ENCODE results near the gene KSR1.

The KSR1 gene

DNA sequence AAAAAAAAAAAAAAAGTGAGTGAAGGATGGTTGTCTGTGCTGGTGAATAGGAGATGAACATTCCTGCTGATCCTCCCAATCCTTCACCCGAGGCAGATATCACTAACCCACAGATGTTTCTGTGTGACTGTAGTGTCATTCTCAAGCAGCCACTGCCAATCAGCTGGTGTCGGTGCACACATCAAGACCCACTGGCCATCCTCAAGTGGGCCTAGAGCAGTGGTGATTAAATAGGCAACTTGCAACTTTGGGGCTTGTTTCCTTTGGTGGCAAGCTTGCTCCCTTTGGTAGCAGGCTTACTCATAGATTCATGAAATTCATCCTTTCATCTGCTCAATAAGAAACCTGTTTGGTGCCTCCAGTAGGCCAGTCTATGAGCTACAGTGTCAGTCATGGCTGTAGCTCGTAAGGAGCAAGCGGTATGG, 123.7 kb downstream of the KSR1 start:
- no peak overlapping the region for H3K4me3 ChIP-seq (ENCODE audit: low read depth, low read length)
- TF ChIP-seq, protein P1, sequence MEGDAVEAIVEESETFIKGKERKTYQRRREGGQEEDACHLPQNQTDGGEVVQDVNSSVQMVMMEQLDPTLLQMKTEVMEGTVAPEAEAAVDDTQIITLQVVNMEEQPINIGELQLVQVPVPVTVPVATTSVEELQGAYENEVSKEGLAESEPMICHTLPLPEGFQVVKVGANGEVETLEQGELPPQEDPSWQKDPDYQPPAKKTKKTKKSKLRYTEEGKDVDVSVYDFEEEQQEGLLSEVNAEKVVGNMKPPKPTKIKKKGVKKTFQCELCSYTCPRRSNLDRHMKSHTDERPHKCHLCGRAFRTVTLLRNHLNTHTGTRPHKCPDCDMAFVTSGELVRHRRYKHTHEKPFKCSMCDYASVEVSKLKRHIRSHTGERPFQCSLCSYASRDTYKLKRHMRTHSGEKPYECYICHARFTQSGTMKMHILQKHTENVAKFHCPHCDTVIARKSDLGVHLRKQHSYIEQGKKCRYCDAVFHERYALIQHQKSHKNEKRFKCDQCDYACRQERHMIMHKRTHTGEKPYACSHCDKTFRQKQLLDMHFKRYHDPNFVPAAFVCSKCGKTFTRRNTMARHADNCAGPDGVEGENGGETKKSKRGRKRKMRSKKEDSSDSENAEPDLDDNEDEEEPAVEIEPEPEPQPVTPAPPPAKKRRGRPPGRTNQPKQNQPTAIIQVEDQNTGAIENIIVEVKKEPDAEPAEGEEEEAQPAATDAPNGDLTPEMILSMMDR (IDR thresholded peaks at IDR 0.05; ENCODE audit: control insufficient read depth, extremely low read depth, insufficient read depth), result no peak

DNA sequence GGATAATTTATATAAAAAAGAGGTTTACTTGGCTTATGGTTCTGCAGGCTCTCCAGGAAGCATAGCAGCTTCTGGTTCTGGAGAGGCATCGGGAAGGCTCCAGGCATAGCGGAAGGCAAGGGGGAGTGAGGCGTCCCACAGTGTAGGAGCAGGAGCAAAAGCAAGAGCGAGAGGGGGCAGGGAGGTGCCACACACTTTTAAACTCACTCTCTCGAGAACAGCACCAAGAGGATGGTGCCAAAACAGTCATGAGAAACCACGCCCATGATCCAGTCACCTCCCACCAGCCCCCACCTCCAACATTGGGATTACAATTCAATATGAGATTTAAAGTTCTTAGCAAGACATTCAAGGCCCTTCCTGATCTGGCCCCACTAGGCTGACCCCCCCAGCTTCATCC, 124.8 kb downstream of the KSR1 start:
- no peak for DNase-seq (ENCODE audit: low read depth)
- H3K4me3 ChIP-seq (ENCODE audit: low read depth, low read length), result no peak overlapping the region
- TF ChIP-seq, protein P1 (IDR thresholded peaks at IDR 0.05; ENCODE audit: control insufficient read depth, extremely low read depth, insufficient read depth), result no peak

More for the DNA sequence above, 123.7 kb downstream of the KSR1 start:
- no peak for DNase-seq (ENCODE audit: low read depth)

DNA sequence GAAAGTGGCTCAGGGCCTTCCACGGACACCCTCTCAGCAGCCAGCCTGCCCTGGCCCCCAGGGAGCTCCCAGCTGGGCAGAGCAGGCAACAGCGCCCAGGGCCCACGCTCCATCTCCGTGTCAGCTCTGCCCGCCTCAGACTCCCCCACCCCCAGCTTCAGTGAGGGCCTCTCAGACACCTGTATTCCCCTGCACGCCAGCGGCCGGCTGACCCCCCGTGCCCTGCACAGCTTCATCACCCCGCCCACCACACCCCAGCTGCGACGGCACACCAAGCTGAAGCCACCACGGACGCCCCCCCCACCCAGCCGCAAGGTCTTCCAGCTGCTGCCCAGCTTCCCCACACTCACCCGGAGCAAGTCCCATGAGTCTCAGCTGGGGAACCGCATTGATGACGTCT, 126.4 kb downstream of the KSR1 start:
- no peak for DNase-seq (ENCODE audit: low read depth)
- TF ChIP-seq, protein P1 (IDR thresholded peaks at IDR 0.05; ENCODE audit: control insufficient read depth, extremely low read depth, insufficient read depth), result no peak
- no peak overlapping the region for H3K4me3 ChIP-seq (ENCODE audit: low read depth, low read length)

DNA sequence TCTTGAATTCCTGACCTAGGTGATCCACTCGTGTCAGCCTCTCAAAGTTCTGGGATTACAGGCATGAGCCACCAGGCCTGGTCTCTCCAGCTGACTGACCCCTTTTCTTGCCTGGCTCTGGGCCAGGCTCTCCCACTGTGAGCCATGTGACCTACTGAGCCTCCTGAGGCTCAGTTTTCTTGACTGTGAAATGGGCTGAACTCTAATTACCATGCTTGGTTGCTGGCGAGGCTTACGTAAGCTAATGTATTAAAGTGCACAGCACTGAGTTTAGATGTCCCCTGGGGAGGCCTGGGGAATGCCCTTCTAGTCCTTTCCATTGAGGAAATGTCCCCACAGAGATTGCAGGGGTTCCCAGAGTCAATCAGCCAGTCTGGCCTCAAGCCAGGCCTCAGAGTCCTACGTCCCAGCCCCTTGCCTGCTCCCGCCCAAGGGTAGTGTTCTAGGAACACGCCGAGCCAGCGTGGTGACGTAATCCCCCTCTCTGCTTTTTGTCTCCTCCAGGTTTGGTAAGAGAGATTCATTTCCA, 129.0 kb downstream of the KSR1 start:
- no peak for DNase-seq (ENCODE audit: low read depth)
- no peak overlapping the region for H3K4me3 ChIP-seq (ENCODE audit: low read depth, low read length)
- TF ChIP-seq, protein P1 (IDR thresholded peaks at IDR 0.05; ENCODE audit: control insufficient read depth, extremely low read depth, insufficient read depth), result no peak

DNA sequence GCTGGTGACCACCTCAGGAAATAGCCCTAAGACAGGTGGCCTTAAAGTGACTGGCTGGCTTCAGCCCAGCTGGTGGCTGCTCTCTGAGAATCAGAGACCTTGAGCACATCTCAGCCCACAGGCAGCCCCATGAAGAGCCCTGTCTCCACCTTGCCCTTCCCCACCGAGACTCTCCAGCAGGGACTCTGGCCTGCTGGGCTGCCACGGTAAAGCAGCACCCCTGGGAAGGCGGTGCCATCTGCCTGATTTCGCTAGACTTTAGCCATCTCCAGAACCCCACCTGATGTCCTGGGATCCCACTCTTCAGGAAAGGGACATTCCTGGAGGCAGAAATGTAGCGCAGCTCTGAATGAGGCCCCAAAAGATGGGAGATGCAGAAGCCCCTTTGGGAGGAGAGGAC, 129.5 kb downstream of the KSR1 start:
- TF ChIP-seq, protein P1 (IDR thresholded peaks at IDR 0.05; ENCODE audit: control insufficient read depth, extremely low read depth, insufficient read depth), result no peak
- H3K4me3 ChIP-seq (ENCODE audit: low read depth, low read length), result no peak overlapping the region
- no peak for DNase-seq (ENCODE audit: low read depth)

DNA sequence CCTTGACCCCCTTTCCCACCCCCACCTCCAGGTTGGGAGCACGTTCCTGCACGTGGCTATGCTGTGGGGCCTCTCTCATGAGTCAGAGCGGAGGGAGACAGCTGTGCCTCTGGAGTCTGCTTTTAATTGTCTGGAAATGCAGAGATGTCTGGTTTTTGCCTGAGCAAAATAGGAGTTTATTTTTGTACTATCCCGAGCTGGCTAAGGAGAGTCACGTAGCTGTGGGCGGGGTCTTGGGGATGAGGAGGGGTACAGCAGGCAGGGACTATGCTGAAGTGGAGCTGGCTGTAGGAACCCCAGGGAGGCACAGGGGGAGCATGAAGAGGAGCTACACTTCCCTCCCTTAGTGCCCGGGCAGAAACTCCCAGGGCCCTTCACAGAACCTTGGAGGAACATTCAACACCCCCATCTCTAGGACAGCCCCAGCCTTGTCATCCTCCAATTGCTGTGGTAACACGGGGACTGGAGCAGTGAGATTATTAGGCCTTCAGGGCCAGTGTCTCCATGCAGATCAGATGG, 130.0 kb downstream of the KSR1 start:
- TF ChIP-seq, protein P1 (IDR thresholded peaks at IDR 0.05; ENCODE audit: control insufficient read depth, extremely low read depth, insufficient read depth), result no peak
- H3K4me3 ChIP-seq (ENCODE audit: low read depth, low read length), result no peak overlapping the region
- no peak for DNase-seq (ENCODE audit: low read depth)

DNA sequence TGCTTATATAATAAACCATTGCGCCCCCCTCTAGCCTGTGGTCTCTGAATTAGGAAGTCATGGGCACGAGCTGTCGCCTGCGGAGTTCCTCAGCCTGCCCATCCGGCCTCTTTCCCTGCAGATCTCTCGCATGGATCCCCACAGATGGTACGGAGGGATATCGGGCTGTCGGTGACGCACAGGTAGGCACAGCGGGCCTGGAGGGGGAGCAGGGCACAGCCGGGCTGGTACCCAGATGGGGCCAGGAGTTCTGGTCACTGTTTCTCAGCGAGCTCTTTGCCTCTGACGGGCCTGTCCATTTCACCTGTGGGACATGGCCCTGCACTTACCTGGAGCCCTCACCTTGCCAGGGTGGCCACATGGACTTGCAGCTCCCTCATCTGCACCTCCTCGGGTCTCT, 132.1 kb downstream of the KSR1 start:
- no peak for DNase-seq (ENCODE audit: low read depth)
- TF ChIP-seq, protein P1 (IDR thresholded peaks at IDR 0.05; ENCODE audit: control insufficient read depth, extremely low read depth, insufficient read depth), result no peak
- no peak overlapping the region for H3K4me3 ChIP-seq (ENCODE audit: low read depth, low read length)
